Thymus (tissue), 11 donors: ENCODE data around the gene PLXNC1. TPM values are rescaled to one million over a fixed set of nuclear protein-coding genes. Genes with fewer than 3 reads are reported as not detected.

Source experiments
- DNase-seq, 9 donors: peaks; one replicate each; pipeline ENCODE4 v3.0.0-alpha.2; 2013; ENCODE audit warnings: low spot score in 9 of 9, low read depth in 6 of 9, missing footprints in 1 of 9
- H3K27ac ChIP-seq, 2 donors: one replicate each; pipeline ENCODE4 v1.5.1; 2013; ENCODE audit warnings: control low read depth in 1 of 2, low read depth in 1 of 2, low read length in 1 of 2, mild to moderate bottlenecking in 1 of 2, moderate library complexity in 1 of 2
- H3K27me3 ChIP-seq, 2 donors: one replicate each; pipeline ENCODE4 v1.5.1; 2013; ENCODE audit warnings: low read length in 1 of 2; ENCODE audit not compliant: control insufficient read depth in 2 of 2, insufficient read depth in 1 of 2
- H3K36me3 ChIP-seq, 2 donors: one replicate each; pipeline ENCODE4 v1.5.1; 2013; ENCODE audit warnings: low read length in 1 of 2, mild to moderate bottlenecking in 1 of 2, moderate library complexity in 1 of 2; ENCODE audit not compliant: control insufficient read depth in 2 of 2, insufficient read depth in 2 of 2
- H3K4me1 ChIP-seq, 2 donors: one replicate each; pipeline ENCODE4 v1.5.1; 2013; ENCODE audit warnings: low read length in 2 of 2; ENCODE audit not compliant: control insufficient read depth in 2 of 2, insufficient read depth in 2 of 2
- H3K4me3 ChIP-seq, 2 donors: one replicate each; pipeline ENCODE4 v1.5.1; 2013; ENCODE audit warnings: low read length in 2 of 2, control low read depth in 1 of 2, mild to moderate bottlenecking in 1 of 2
- H3K9me3 ChIP-seq, 2 donors: one replicate each; pipeline ENCODE4 v1.5.1; 2013; ENCODE audit warnings: low read length in 1 of 2, mild to moderate bottlenecking in 1 of 2; ENCODE audit not compliant: control insufficient read depth in 2 of 2, insufficient read depth in 1 of 2
- WGBS: extraction: QIAGEN DNeasy Blood & Tissue Kit; methylation state at CpG from one replicate; pipeline ENCODE4 v1.1.7; 2013; 5-methylcytosine and 5-hydroxymethylcytosine counted together
- polyA plus RNA-seq: library from polyadenylated mRNA; stranded (reverse); fragments of 200-250 nt; gene quantifications from one replicate; pipeline ENCODE4 v1.2.3, GENCODE V29; 2013
- total RNA-seq: library from RNA; stranded (reverse); fragments of 120-200 nt; gene quantifications from one replicate; pipeline ENCODE4 v1.2.4, GENCODE V29; 2013
- donor health status: healthy.

The PLXNC1 gene
- total and polyA plus RNA-seq, 2 donors: 3.7 to 11.0 TPM

GRCh38 chr12:94272280-94272679 lies 123.9 kb downstream of the PLXNC1 start:
- H3K27ac ChIP-seq: no peak overlapping the region
- DNase-seq: no peak
- H3K27me3 ChIP-seq: no peaks in the 10 kb centered on the region
- 97% methylated on average over 5 of the region's 5 CpGs for WGBS
- no peaks in the 10 kb centered on the region for H3K9me3 ChIP-seq
- H3K4me1 ChIP-seq: peaks cover 0 to 11% of the 10 kb centered on the region in 2 donors
- peaks cover 0 to 5% of the 10 kb centered on the region in 2 donors for H3K36me3 ChIP-seq
- no peak overlapping the region for H3K4me3 ChIP-seq

DNA sequence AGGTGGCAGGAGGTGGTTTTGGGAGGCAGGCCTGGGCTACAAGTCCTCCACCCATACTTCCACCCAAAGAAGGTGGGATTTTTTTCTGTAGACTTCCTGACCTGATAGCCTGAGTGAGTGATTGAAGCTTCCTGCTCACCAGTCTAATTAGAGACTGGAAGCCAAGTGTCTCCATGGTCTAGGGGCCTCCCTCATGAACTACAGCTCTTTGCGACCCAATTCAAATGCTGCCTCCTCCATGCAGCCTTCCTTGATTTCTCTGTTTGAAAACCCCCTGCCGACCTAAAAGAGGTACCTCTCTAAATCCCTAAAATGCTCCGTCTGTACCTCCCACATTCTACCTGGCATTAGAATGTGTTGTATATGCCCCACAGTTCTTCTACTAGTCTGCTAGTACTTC lies 124.9 kb downstream of the PLXNC1 start:
- Histone ChIP-seq H3K4me1 (peaks cover 0 to 11% of the 10 kb centered on the region in 2 donors), H3K36me3 (peaks cover 0 to 5% of the 10 kb centered on the region in 2 donors), H3K4me3 (no peak overlapping the region), H3K27ac (no peak overlapping the region), H3K9me3 (no peaks in the 10 kb centered on the region), H3K27me3 (no peaks in the 10 kb centered on the region)
- no peak for DNase-seq
- WGBS: 99% methylated on average over 3 of the region's 3 CpGs

- H3K4me3 ChIP-seq: no peak overlapping the region
- H3K9me3 ChIP-seq: no peaks in the 10 kb centered on the region
- DNase-seq: no peak
- no peak overlapping the region for H3K27ac ChIP-seq
- 95% methylated on average over 6 of the region's 6 CpGs for WGBS
- H3K27me3 ChIP-seq: no peaks in the 10 kb centered on the region
- H3K4me1 ChIP-seq: peaks cover 0 to 3% of the 10 kb centered on the region in 2 donors
- H3K36me3 ChIP-seq: peaks cover 0 to 5% of the 10 kb centered on the region in 2 donors
Observed at GRCh38 chr12:94276725-94277124, 128.3 kb downstream of the PLXNC1 start.

GRCh38 chr12:94277426-94278000 lies 129.1 kb downstream of the PLXNC1 start:
- Histone ChIP-seq H3K4me3 (no peak overlapping the region), H3K36me3 (peaks cover 0 to 5% of the 10 kb centered on the region in 2 donors), H3K27ac (no peak overlapping the region), H3K4me1 (peaks cover 0 to 8% of the 10 kb centered on the region in 2 donors), H3K27me3 (no peaks in the 10 kb centered on the region), H3K9me3 (no peaks in the 10 kb centered on the region)
- 97% methylated on average over 9 of the region's 9 CpGs for WGBS
- no peak for DNase-seq

GRCh38 chr12:94280063-94280462 lies 131.7 kb downstream of the PLXNC1 start:
- H3K27me3 ChIP-seq: no peaks in the 10 kb centered on the region
- no peaks in the 10 kb centered on the region for H3K9me3 ChIP-seq
- H3K36me3 ChIP-seq: no peaks in the 10 kb centered on the region
- H3K4me1 ChIP-seq: peaks cover 0 to 20% of the 10 kb centered on the region in 2 donors
- WGBS: 97% methylated on average over 7 of the region's 7 CpGs
- H3K27ac ChIP-seq: no peak overlapping the region
- DNase-seq: no peak
- H3K4me3 ChIP-seq: no peak overlapping the region

- H3K4me3 ChIP-seq: no peak overlapping the region
- peaks cover 0 to 2% of the 10 kb centered on the region in 2 donors for H3K36me3 ChIP-seq
- DNase-seq: peak; percentile 20 to 84 (median 61)
- H3K9me3 ChIP-seq: no peaks in the 10 kb centered on the region
- H3K27ac ChIP-seq: peak overlapping the region; percentile 43 to 81
- no peaks in the 10 kb centered on the region for H3K27me3 ChIP-seq
- peaks cover 0 to 20% of the 10 kb centered on the region in 2 donors for H3K4me1 ChIP-seq
- 83% methylated on average over 7 of the region's 7 CpGs for WGBS
Observed at GRCh38 chr12:94282675-94283074, 134.3 kb downstream of the PLXNC1 start.

DNA sequence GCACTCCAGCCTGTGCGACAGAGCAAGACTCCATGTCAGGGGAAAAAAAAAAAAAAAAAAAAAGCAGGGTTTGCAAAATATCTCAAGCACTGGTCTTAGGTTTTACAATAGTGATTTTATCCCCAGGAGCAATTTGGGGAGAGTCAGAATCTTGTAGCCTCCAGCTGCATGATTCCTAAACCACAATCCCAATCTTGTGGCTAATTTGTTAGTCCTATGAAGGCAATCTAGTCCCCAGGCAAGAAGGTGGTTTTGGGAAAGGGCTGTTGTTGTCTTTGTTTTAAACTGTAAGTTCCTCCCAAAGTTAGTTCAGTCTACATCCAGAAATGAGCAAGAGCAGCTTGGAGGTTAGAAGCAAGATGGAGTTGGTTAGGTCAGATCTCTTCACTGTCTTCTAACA lies 135.7 kb downstream of the PLXNC1 start:
- no peaks in the 10 kb centered on the region for H3K9me3 ChIP-seq
- WGBS: 93% methylated on average over 1 of the region's 1 CpG
- no peak for DNase-seq
- peaks cover 0 to 20% of the 10 kb centered on the region in 2 donors for H3K4me1 ChIP-seq
- H3K27ac ChIP-seq: no peak overlapping the region
- H3K27me3 ChIP-seq: no peaks in the 10 kb centered on the region
- H3K36me3 ChIP-seq: peaks cover 0 to 2% of the 10 kb centered on the region in 2 donors
- no peak overlapping the region for H3K4me3 ChIP-seq

GRCh38 chr12:94284859-94285258 lies 136.5 kb downstream of the PLXNC1 start:
- H3K4me1 ChIP-seq: peaks cover 0 to 20% of the 10 kb centered on the region in 2 donors
- no peak overlapping the region for H3K4me3 ChIP-seq
- no peak for DNase-seq
- no peaks in the 10 kb centered on the region for H3K27me3 ChIP-seq
- no peak overlapping the region for H3K27ac ChIP-seq
- 90% methylated on average over 2 of the region's 2 CpGs for WGBS
- no peaks in the 10 kb centered on the region for H3K9me3 ChIP-seq
- peaks cover 0 to 2% of the 10 kb centered on the region in 2 donors for H3K36me3 ChIP-seq

DNA sequence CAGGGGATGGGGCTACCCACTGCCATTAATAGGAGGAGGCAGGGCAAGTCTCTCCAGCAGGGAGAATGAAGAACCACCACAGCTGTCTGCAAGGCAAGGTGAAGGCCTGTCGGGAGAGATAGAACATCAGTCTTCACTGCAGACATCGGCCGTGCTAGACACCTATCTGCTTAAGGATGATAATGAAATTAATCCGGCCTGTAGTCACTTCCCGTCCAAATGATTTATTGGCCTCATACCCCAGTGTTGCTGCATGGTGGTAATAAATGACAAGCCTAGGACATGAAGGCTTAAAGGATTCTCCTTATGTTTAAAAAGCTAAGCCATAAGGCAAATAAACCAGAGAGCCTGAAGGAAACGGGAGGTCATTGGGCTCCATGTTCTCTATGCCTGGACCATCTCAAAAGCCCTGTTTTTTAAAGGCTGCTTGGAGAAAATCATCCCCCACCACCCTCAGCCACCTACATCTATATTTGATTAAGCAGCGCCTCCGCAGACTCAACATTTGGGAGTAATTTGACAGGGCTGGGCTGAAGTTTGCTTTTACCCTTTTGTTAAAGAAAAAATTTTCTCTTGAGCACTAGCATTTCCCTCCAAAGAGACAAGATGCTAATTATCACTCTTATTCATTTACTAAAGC lies 137.7 kb downstream of the PLXNC1 start:
- no peaks in the 10 kb centered on the region for H3K27me3 ChIP-seq
- peaks cover 0 to 20% of the 10 kb centered on the region in 2 donors for H3K4me1 ChIP-seq
- H3K36me3 ChIP-seq: peaks cover 0 to 2% of the 10 kb centered on the region in 2 donors
- H3K27ac ChIP-seq: no peak overlapping the region
- no peak for DNase-seq
- no peak overlapping the region for H3K4me3 ChIP-seq
- no peaks in the 10 kb centered on the region for H3K9me3 ChIP-seq
- 96% methylated on average over 8 of the region's 8 CpGs for WGBS
